ENCODE measurements around the gene REXO4. TPM values are rescaled to one million over a fixed set of nuclear protein-coding genes. Genes with fewer than 3 reads are reported as not detected.
"Not testable (repeated sequence)": the region's sequence is repeated elsewhere in the genome, so short reads cannot be mapped to it uniquely, and the experiment has no call there.

REXO4 gene
- total and polyA plus RNA-seq, 7 experiments from 2014 or later, result 14.0 to 44.1 (median 28.6) TPM

- H3K27ac Mint-ChIP-seq, result no peak overlapping the region
- Histone ChIP-seq H3K36me3 (ENCODE audit: control insufficient read depth in 2 of 3, insufficient read depth in 3 of 3, low read length in 3 of 3) (no peaks in the 10 kb centered on the region), H3K4me3 (ENCODE audit: low read length) (no peak overlapping the region), H3K27ac (ENCODE audit: low read depth, low read length) (no peak overlapping the region), H3K4me1 (ENCODE audit: control insufficient read depth in 2 of 2, insufficient read depth in 2 of 2, low read length in 2 of 2) (no peaks in the 10 kb centered on the region), H3K27me3 (ENCODE audit: control insufficient read depth in 2 of 2, insufficient read depth in 2 of 2, low read length in 2 of 2) (no peaks in the 10 kb centered on the region), H3K9me3 (ENCODE audit: control insufficient read depth in 2 of 3, low read length in 3 of 3) (no peaks in the 10 kb centered on the region)
- intact Hi-C loops (cut with micrococcal nuclease), result loop anchor here in 1 of 2 donors (10.0 kb wide), 1 partner anchor 541 kb away; the partner anchor contains the start of gene VAV2
- H3K36me3 Mint-ChIP-seq, result no peaks in the 10 kb centered on the region
- POLR2A ChIA-PET, result no interaction called here
- ATAC-seq (no peak), DNase-seq (no peak)
- H3K4me3 Mint-ChIP-seq, result no peak overlapping the region
- no peaks in the 10 kb centered on the region for H3K27me3 Mint-ChIP-seq
- CTCF ChIA-PET, result no interaction called here
- no peaks in the 10 kb centered on the region for H3K9me3 Mint-ChIP-seq
- H3K4me1 Mint-ChIP-seq, result no peaks in the 10 kb centered on the region
Measured at GRCh38 chr9:133453651-133454050, 35.8 kb upstream of the REXO4 start.

GRCh38 chr9:133452562-133452961 is 34.8 kb upstream of the REXO4 start:
- Histone ChIP-seq H3K27ac (ENCODE audit: low read depth, low read length) (no peak overlapping the region), H3K36me3 (ENCODE audit: control insufficient read depth in 2 of 3, insufficient read depth in 3 of 3, low read length in 3 of 3) (no peaks in the 10 kb centered on the region), H3K9me3 (ENCODE audit: control insufficient read depth in 2 of 3, low read length in 3 of 3) (no peaks in the 10 kb centered on the region), H3K27me3 (ENCODE audit: control insufficient read depth in 2 of 2, insufficient read depth in 2 of 2, low read length in 2 of 2) (no peaks in the 10 kb centered on the region), H3K4me3 (ENCODE audit: low read length) (no peak overlapping the region), H3K4me1 (ENCODE audit: control insufficient read depth in 2 of 2, insufficient read depth in 2 of 2, low read length in 2 of 2) (no peaks in the 10 kb centered on the region)
- ChIA-PET POLR2A (no interaction called here), CTCF (no interaction called here)
- ATAC-seq (no peak), DNase-seq (no peak)
- Mint-ChIP-seq H3K36me3 (no peaks in the 10 kb centered on the region), H3K27me3 (no peaks in the 10 kb centered on the region), H3K27ac (no peak overlapping the region), H3K4me1 (no peaks in the 10 kb centered on the region), H3K9me3 (no peaks in the 10 kb centered on the region), H3K4me3 (no peak overlapping the region)
- intact Hi-C loops (cut with micrococcal nuclease), result loop anchor here in 1 of 2 donors (10.0 kb wide), 1 partner anchor 542 kb away; the partner anchor contains the start of gene VAV2

- H3K36me3 Mint-ChIP-seq, H3K4me1 Mint-ChIP-seq, H3K27ac Mint-ChIP-seq: not testable (repeated sequence)
Measured at GRCh38 chr9:133451865-133452264, 34.1 kb upstream of the REXO4 start.

GRCh38 chr9:133449760-133450159 is 31.9 kb upstream of the REXO4 start:
- no peaks in the 10 kb centered on the region for H3K36me3 ChIP-seq (ENCODE audit: control insufficient read depth in 2 of 3, insufficient read depth in 3 of 3, low read length in 3 of 3)
- DNase-seq (no peak), ATAC-seq (no peak)
- no peaks in the 10 kb centered on the region for H3K27me3 ChIP-seq (ENCODE audit: control insufficient read depth in 2 of 2, insufficient read depth in 2 of 2, low read length in 2 of 2)
- Mint-ChIP-seq H3K27me3 (no peaks in the 10 kb centered on the region), H3K36me3 (no peaks in the 10 kb centered on the region), H3K4me3 (no peak overlapping the region), H3K9me3 (no peaks in the 10 kb centered on the region), H3K27ac (no peak overlapping the region), H3K4me1 (no peaks in the 10 kb centered on the region)
- intact Hi-C loops (cut with micrococcal nuclease), result loop anchor here in 1 of 2 donors (10.0 kb wide), 1 partner anchor 545 kb away; the partner anchor contains the start of gene VAV2
- POLR2A ChIA-PET, result no interaction called here
- no peak overlapping the region for H3K27ac ChIP-seq (ENCODE audit: low read depth, low read length)
- no peaks in the 10 kb centered on the region for H3K9me3 ChIP-seq (ENCODE audit: control insufficient read depth in 2 of 3, low read length in 3 of 3)
- CTCF ChIA-PET, result no interaction called here
- no peaks in the 10 kb centered on the region for H3K4me1 ChIP-seq (ENCODE audit: control insufficient read depth in 2 of 2, insufficient read depth in 2 of 2, low read length in 2 of 2)
- H3K4me3 ChIP-seq (ENCODE audit: low read length), result no peak overlapping the region

More at GRCh38 chr9:133451865-133452264, 34.1 kb upstream of the REXO4 start:
- DNase-seq; POLR2A ChIA-PET; CTCF ChIA-PET; H3K27me3 ChIP-seq (ENCODE audit: control insufficient read depth in 2 of 2, insufficient read depth in 2 of 2, low read length in 2 of 2); H3K27me3 Mint-ChIP-seq; H3K9me3 ChIP-seq (ENCODE audit: control insufficient read depth in 2 of 3, low read length in 3 of 3); H3K4me3 ChIP-seq (ENCODE audit: low read length); H3K9me3 Mint-ChIP-seq; H3K27ac ChIP-seq (ENCODE audit: low read depth, low read length); H3K4me3 Mint-ChIP-seq; H3K4me1 ChIP-seq (ENCODE audit: control insufficient read depth in 2 of 2, insufficient read depth in 2 of 2, low read length in 2 of 2); ATAC-seq; H3K36me3 ChIP-seq (ENCODE audit: control insufficient read depth in 2 of 3, insufficient read depth in 3 of 3, low read length in 3 of 3): not testable (repeated sequence)
- intact Hi-C loops (cut with micrococcal nuclease), result loop anchor here in 1 of 2 donors (10.0 kb wide), 1 partner anchor 543 kb away; the partner anchor contains the start of gene VAV2

- no peaks in the 10 kb centered on the region for H3K4me1 Mint-ChIP-seq
- H3K4me1 ChIP-seq (ENCODE audit: control insufficient read depth in 2 of 2, insufficient read depth in 2 of 2, low read length in 2 of 2), result no peaks in the 10 kb centered on the region
- intact Hi-C loops (cut with micrococcal nuclease), result no loop called here
- no peak overlapping the region for H3K27ac Mint-ChIP-seq
- no peaks in the 10 kb centered on the region for H3K36me3 Mint-ChIP-seq
- H3K4me3 Mint-ChIP-seq, result no peak overlapping the region
- H3K27me3 Mint-ChIP-seq, result no peaks in the 10 kb centered on the region
- DNase-seq (no peak), ATAC-seq (no peak)
- CTCF ChIA-PET, result no interaction called here
- H3K4me3 ChIP-seq (ENCODE audit: low read length), result no peak overlapping the region
- no peaks in the 10 kb centered on the region for H3K9me3 ChIP-seq (ENCODE audit: control insufficient read depth in 2 of 3, low read length in 3 of 3)
- H3K27ac ChIP-seq (ENCODE audit: low read depth, low read length), result no peak overlapping the region
- H3K27me3 ChIP-seq (ENCODE audit: control insufficient read depth in 2 of 2, insufficient read depth in 2 of 2, low read length in 2 of 2), result no peaks in the 10 kb centered on the region
- H3K9me3 Mint-ChIP-seq, result no peaks in the 10 kb centered on the region
- POLR2A ChIA-PET, result interaction anchor here (0.6 kb wide), 1 partner anchor 384 kb away, joined by 4 read pairs; no protein-coding TSS in a partner anchor
- H3K36me3 ChIP-seq (ENCODE audit: control insufficient read depth in 2 of 3, insufficient read depth in 3 of 3, low read length in 3 of 3), result no peaks in the 10 kb centered on the region
Measured at GRCh38 chr9:133448487-133448972, 30.7 kb upstream of the REXO4 start.

- Histone ChIP-seq H3K27me3 (ENCODE audit: control insufficient read depth in 2 of 2, insufficient read depth in 2 of 2, low read length in 2 of 2) (no peaks in the 10 kb centered on the region), H3K36me3 (ENCODE audit: control insufficient read depth in 2 of 3, insufficient read depth in 3 of 3, low read length in 3 of 3) (no peaks in the 10 kb centered on the region), H3K27ac (ENCODE audit: low read depth, low read length) (no peak overlapping the region), H3K4me1 (ENCODE audit: control insufficient read depth in 2 of 2, insufficient read depth in 2 of 2, low read length in 2 of 2) (no peaks in the 10 kb centered on the region), H3K9me3 (ENCODE audit: control insufficient read depth in 2 of 3, low read length in 3 of 3) (no peaks in the 10 kb centered on the region), H3K4me3 (ENCODE audit: low read length) (no peak overlapping the region)
- H3K9me3 Mint-ChIP-seq, result no peaks in the 10 kb centered on the region
- ATAC-seq, result no peak
- H3K27me3 Mint-ChIP-seq, result no peaks in the 10 kb centered on the region
- ChIA-PET CTCF (no interaction called here), POLR2A (no interaction called here)
- no peak overlapping the region for H3K4me3 Mint-ChIP-seq
- no peak for DNase-seq
- peaks cover 0 to 1% (median 0%) of the 10 kb centered on the region in 7 donors for H3K4me1 Mint-ChIP-seq
- intact Hi-C loops (cut with micrococcal nuclease), result no loop called here
- no peaks in the 10 kb centered on the region for H3K36me3 Mint-ChIP-seq
- H3K27ac Mint-ChIP-seq, result no peak overlapping the region
Measured at GRCh38 chr9:133445293-133445969, 27.6 kb upstream of the REXO4 start.

- DNase-seq (no peak), ATAC-seq (no peak)
- CTCF ChIA-PET, result no interaction called here
- Histone ChIP-seq H3K4me1 (ENCODE audit: control insufficient read depth in 2 of 2, insufficient read depth in 2 of 2, low read length in 2 of 2) (no peaks in the 10 kb centered on the region), H3K27me3 (ENCODE audit: control insufficient read depth in 2 of 2, insufficient read depth in 2 of 2, low read length in 2 of 2) (no peaks in the 10 kb centered on the region), H3K36me3 (ENCODE audit: control insufficient read depth in 2 of 3, insufficient read depth in 3 of 3, low read length in 3 of 3) (no peaks in the 10 kb centered on the region), H3K27ac (ENCODE audit: low read depth, low read length) (no peak overlapping the region), H3K9me3 (ENCODE audit: control insufficient read depth in 2 of 3, low read length in 3 of 3) (no peaks in the 10 kb centered on the region), H3K4me3 (ENCODE audit: low read length) (no peak overlapping the region)
- H3K4me3 Mint-ChIP-seq, result no peak overlapping the region
- H3K27me3 Mint-ChIP-seq, result no peaks in the 10 kb centered on the region
- intact Hi-C loops (cut with micrococcal nuclease), result no loop called here
- no peaks in the 10 kb centered on the region for H3K36me3 Mint-ChIP-seq
- peaks cover 0 to 4% (median 0%) of the 10 kb centered on the region in 7 donors for H3K4me1 Mint-ChIP-seq
- no peaks in the 10 kb centered on the region for H3K9me3 Mint-ChIP-seq
- POLR2A ChIA-PET, result no interaction called here
- H3K27ac Mint-ChIP-seq, result no peak overlapping the region
Measured at GRCh38 chr9:133443982-133444381, 26.2 kb upstream of the REXO4 start.

Measured in naive thymus-derived CD4-positive, alpha-beta T cell (primary cell).